Small intestine (tissue), 7 donors: ENCODE data around the gene CCDC57. TPM values are rescaled to one million over a fixed set of nuclear protein-coding genes. Genes with fewer than 3 reads are reported as not detected.
"Not testable (repeated sequence)": the region's sequence is repeated elsewhere in the genome, so short reads cannot be mapped to it uniquely, and the experiment has no call there.

Source experiments
- DNase-seq, 2 donors: peaks; one replicate each; pipeline versions ENCODE4 v3.0.0 to v3.0.0-alpha.2; 2013
- FAIRE-seq: peaks from 2 replicates; lab custom pipeline; 2012; peaks lifted over from hg19 to GRCh38; lab: Jason Lieb, UNC
- H3K27ac ChIP-seq, 3 donors: one replicate each; pipeline ENCODE4 v1.5.1; 2013; ENCODE audit warnings: low read length in 2 of 3, mild to moderate bottlenecking in 2 of 3, control low read depth in 1 of 3, inconsistent platforms in 1 of 3, low read depth in 1 of 3, moderate library complexity in 1 of 3
- H3K27me3 ChIP-seq, 3 donors: one replicate each; pipeline ENCODE4 v1.6.1; 2013; ENCODE audit warnings: low read length in 3 of 3, inconsistent platforms in 1 of 3; ENCODE audit not compliant: control insufficient read depth in 3 of 3, insufficient read depth in 3 of 3
- H3K36me3 ChIP-seq, 3 donors: one replicate each; pipeline ENCODE4 v1.6.1; 2013; ENCODE audit warnings: low read length in 3 of 3, inconsistent platforms in 1 of 3, low read depth in 1 of 3, mild to moderate bottlenecking in 1 of 3, moderate library complexity in 1 of 3; ENCODE audit not compliant: control insufficient read depth in 3 of 3, insufficient read depth in 2 of 3
- H3K4me1 ChIP-seq, 3 donors: one replicate each; pipeline ENCODE4 v1.6.1; 2013; ENCODE audit warnings: low read length in 2 of 3, inconsistent platforms in 1 of 3, low read depth in 1 of 3, mild to moderate bottlenecking in 1 of 3, moderate library complexity in 1 of 3; ENCODE audit not compliant: control insufficient read depth in 3 of 3, insufficient read depth in 2 of 3
- H3K4me3 ChIP-seq, 3 donors: one replicate each; pipeline ENCODE4 v1.5.1; 2013; ENCODE audit warnings: low read length in 3 of 3, control low read depth in 1 of 3, inconsistent platforms in 1 of 3, low read depth in 1 of 3, mild to moderate bottlenecking in 1 of 3, moderate library complexity in 1 of 3
- H3K9me3 ChIP-seq, 2 donors: one replicate each; pipeline ENCODE4 v1.6.1; 2013; ENCODE audit warnings: low read depth in 1 of 2, low read length in 1 of 2; ENCODE audit not compliant: control insufficient read depth in 2 of 2, insufficient read depth in 1 of 2
- WGBS, 3 donors: extraction: QIAGEN DNeasy Blood & Tissue Kit; methylation state at CpG; one replicate each; pipeline ENCODE4 v1.1.7; 2013; 5-methylcytosine and 5-hydroxymethylcytosine counted together
- polyA plus RNA-seq, 4 donors: library from polyadenylated mRNA; stranded (reverse) in 3 of 4; unstranded in 1 of 4; fragments of 200-250 nt in 3 of 4; fragments of 120-200 nt in 1 of 4; gene quantifications; one replicate each; pipeline versions ENCODE4 v1.2.1 to v1.2.3, GENCODE V29; 2013
- donor health status: healthy with polysubstance abuse.
- donor health status: control.
- donor health status: control.
- donor health status: Bipolar disorder and iron deficiency.
- donor health status: healthy.

The CCDC57 gene
- polyA plus RNA-seq, 4 donors = 36.7 to 97.3 (median 44.6) TPM

DNA sequence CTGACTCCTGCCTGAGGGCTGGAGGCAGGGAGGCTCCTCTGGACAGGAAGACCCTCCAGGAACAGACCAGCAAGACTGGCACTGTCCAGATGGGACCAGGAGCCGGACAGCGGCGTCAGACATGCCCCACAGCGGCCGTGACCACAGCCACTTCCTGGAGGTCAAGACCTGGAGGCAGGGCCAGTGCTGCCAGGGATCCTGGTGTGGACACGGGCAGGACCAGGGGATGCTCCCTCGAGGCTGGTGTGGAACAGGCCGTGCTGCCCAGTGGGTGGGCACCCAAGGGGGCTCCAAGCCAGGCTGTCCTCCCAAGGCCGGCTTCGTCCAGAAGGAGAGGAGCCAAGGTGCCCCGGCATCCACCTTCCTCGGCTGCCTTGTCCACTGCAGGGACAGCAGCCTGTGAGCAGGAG lies 4.5 kb upstream of the CCDC57 start:
- WGBS, 3 donors = 68 to 75% (median 72%) methylated on average over 11 to 12 of the region's 12 CpGs
- peak overlapping the region in 1 of 3 donors; percentile 77 for H3K27ac ChIP-seq
- H3K9me3 ChIP-seq = no peaks in the 10 kb centered on the region
- H3K4me1 ChIP-seq = peaks cover 0 to 4% (median 3%) of the 10 kb centered on the region in 3 donors
- no peaks in the 10 kb centered on the region for H3K36me3 ChIP-seq
- no peaks in the 10 kb centered on the region for H3K27me3 ChIP-seq
- DNase-seq (no peak), FAIRE-seq (no peak)
- no peak overlapping the region for H3K4me3 ChIP-seq

- no peaks in the 10 kb centered on the region for H3K36me3 ChIP-seq
- DNase-seq = peak in 1 of 2 donors; percentile 46
- H3K9me3 ChIP-seq = no peaks in the 10 kb centered on the region
- no peak overlapping the region for H3K4me3 ChIP-seq
- FAIRE-seq = no peak
- WGBS, 3 donors = 25 to 42% (median 35%) methylated on average over 17 of the region's 17 CpGs
- H3K27ac ChIP-seq = peak overlapping the region in 2 of 3 donors; percentile 16 to 77
- H3K27me3 ChIP-seq = no peaks in the 10 kb centered on the region
- H3K4me1 ChIP-seq = peaks cover 0 to 10% (median 4%) of the 10 kb centered on the region in 3 donors
These were observed 3.9 kb upstream of the CCDC57 start for GRCh38 chr17:82216301-82217119.

DNA sequence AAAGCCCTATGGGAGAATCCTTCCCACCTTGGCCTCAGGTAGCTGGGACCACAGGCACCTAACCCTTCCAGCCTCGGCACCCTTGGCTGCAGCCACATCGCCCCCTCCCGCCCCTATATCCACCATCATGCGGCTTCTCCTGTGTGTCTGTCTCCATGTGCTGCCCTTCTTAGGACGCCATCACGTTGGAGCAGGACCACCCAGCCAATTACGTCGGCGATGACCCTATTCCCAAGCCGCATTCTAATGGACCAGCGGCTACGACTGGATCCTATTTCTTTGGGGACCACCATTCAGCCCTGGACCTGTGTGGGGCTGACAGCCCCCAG lies 3.3 kb upstream of the CCDC57 start:
- H3K4me3 ChIP-seq = no peak overlapping the region
- H3K27me3 ChIP-seq = no peaks in the 10 kb centered on the region
- H3K9me3 ChIP-seq = no peaks in the 10 kb centered on the region
- WGBS, 3 donors = 86 to 91% (median 90%) methylated on average over 12 of the region's 12 CpGs
- peaks cover 0 to 11% (median 4%) of the 10 kb centered on the region in 3 donors for H3K4me1 ChIP-seq
- FAIRE-seq (no peak), DNase-seq (no peak)
- peak overlapping the region in 1 of 3 donors; percentile 77 for H3K27ac ChIP-seq
- H3K36me3 ChIP-seq = no peaks in the 10 kb centered on the region

GRCh38 chr17:82215095-82215971 lies 2.7 kb upstream of the CCDC57 start:
- no peak for FAIRE-seq
- no peaks in the 10 kb centered on the region for H3K9me3 ChIP-seq
- H3K27ac ChIP-seq = peak overlapping the region in 1 of 3 donors; percentile 77

DNA sequence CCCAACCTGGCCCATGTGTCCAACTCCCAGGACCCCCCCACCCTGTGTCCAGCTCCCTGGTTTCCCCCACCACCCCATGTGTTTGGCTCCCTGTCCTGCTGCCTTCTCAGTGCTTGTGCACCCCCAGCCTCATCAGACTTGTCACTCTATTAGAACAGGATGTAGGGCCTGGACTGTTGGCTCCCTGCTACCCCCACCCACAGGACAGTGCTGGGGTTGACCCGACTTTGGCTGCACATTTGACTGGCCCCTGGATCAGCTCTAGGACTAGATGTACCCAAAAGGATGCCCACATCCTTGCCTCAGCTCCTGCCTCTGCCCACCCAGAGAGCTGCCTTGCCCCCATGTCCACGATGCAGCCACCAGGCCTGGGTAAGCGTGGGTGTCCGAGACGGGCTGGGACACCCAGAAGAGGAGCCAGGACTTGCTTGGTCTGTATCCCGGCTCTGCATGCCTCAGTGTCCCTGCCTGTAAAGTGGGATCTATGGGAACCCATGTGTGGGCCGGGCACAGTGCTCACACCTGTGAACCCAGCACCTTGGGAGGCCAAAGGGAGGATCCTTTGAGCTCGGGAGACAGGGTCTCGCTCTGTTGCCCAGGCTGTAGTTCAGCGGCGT lies 1.5 kb upstream of the CCDC57 start:
- WGBS, 3 donors = 87 to 90% (median 90%) methylated on average over 11 of the region's 11 CpGs
- Histone ChIP-seq H3K27me3 (no peaks in the 10 kb centered on the region), H3K36me3 (no peaks in the 10 kb centered on the region), H3K4me1 (peaks cover 0 to 11% (median 4%) of the 10 kb centered on the region in 3 donors), H3K27ac (no peak overlapping the region), H3K9me3 (no peaks in the 10 kb centered on the region), H3K4me3 (no peak overlapping the region)
- no peak for DNase-seq
- FAIRE-seq = no peak

More at GRCh38 chr17:82215095-82215971, 2.7 kb upstream of the CCDC57 start:
- Histone ChIP-seq H3K4me3 (no peak overlapping the region), H3K27me3 (no peaks in the 10 kb centered on the region), H3K36me3 (no peaks in the 10 kb centered on the region), H3K4me1 (peaks cover 0 to 11% (median 4%) of the 10 kb centered on the region in 3 donors)
- no peak for DNase-seq
- 74 to 76% (median 74%) methylated on average over 19 to 25 of the region's 25 CpGs for WGBS, 3 donors

GRCh38 chr17:82213251-82214011 lies 789 bp upstream of the CCDC57 start:
- H3K36me3 ChIP-seq = no peaks in the 10 kb centered on the region
- no peaks in the 10 kb centered on the region for H3K27me3 ChIP-seq
- peak overlapping the region in 1 of 3 donors; percentile 81 for H3K27ac ChIP-seq
- 9 to 10% (median 9%) methylated on average over 19 to 37 of the region's 37 CpGs for WGBS, 3 donors
- H3K4me1 ChIP-seq = peaks cover 0 to 11% (median 4%) of the 10 kb centered on the region in 3 donors
- peak overlapping the region; percentile 70 to 92 (median 78) for H3K4me3 ChIP-seq
- no peak for FAIRE-seq
- H3K9me3 ChIP-seq = no peaks in the 10 kb centered on the region
- peak; percentile 16 to 57 for DNase-seq

- not testable (repeated sequence) for H3K27ac ChIP-seq, H3K27me3 ChIP-seq, DNase-seq, H3K9me3 ChIP-seq, FAIRE-seq, H3K4me3 ChIP-seq
- WGBS, 3 donors = 95 to 98% (median 95%) methylated on average over 11 of the region's 11 CpGs
- Histone ChIP-seq H3K4me1 (peaks cover 0 to 22% (median 2%) of the 10 kb centered on the region in 3 donors), H3K36me3 (peaks cover 0 to 14% (median 0%) of the 10 kb centered on the region in 3 donors)
These were observed 2.0 kb downstream of the CCDC57 start for GRCh38 chr17:82210655-82211054.
